Nephron (organoid): ENCODE measurements around the gene ERGIC2.

ENCODE experiments used
- H3K27ac Mint-ChIP-seq, 3 experiments: 2 replicates each; pipeline ENCODE4 v1.8.0; 2020; ENCODE audit warnings: mixed read lengths in 3 of 3, mild to moderate bottlenecking in 2 of 3, moderate library complexity in 1 of 3
- H3K27me3 Mint-ChIP-seq: 2 replicates; pipeline ENCODE4 v1.8.0; 2021; ENCODE audit warnings: low read depth, mild to moderate bottlenecking, moderate library complexity, mixed read lengths
- H3K36me3 Mint-ChIP-seq: 2 replicates; pipeline ENCODE4 v1.8.0; 2020; ENCODE audit warnings: low read depth, mixed read lengths
- H3K4me1 Mint-ChIP-seq: 2 replicates; pipeline ENCODE4 v1.8.0; 2020; ENCODE audit warnings: mixed read lengths
- H3K4me3 Mint-ChIP-seq, 3 experiments: 2 replicates each; pipeline ENCODE4 v1.8.0; 2020; ENCODE audit warnings: mild to moderate bottlenecking in 3 of 3, mixed read lengths in 3 of 3, moderate library complexity in 2 of 3
- H3K9me3 Mint-ChIP-seq: 2 replicates; pipeline ENCODE4 v1.8.0; 2020; ENCODE audit warnings: mixed read lengths
- TF ChIP-seq, protein P1 (sequence below), 3 experiments: fragments of 200-600 bp; sonication (generic); IDR thresholded peaks; one replicate each; pipeline ENCODE4 v1.5.0; 2021; ENCODE audit warnings: antibody characterized with exemption in 3 of 3; ENCODE audit not compliant: unreplicated experiment in 3 of 3

Gene ERGIC2

DNA sequence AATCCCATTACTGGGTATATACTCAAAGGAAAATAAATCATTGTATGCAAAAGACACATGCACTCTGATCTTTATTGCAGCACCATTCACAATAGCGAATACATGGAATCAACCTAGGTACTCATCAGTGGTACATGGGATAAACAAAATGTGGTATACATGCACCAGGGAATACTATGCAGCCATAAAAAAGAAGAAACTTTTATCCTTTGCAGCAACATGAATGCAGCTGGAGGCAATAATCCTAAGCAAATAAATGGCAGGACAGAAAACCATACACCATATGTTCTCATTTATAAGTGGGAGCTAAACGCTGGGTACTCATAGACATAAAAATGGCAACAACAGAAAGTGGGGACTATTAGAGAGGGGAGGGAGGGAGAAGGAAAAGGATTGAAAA is 15.9 kb downstream of the ERGIC2 start:
- Mint-ChIP-seq H3K9me3 (no peaks in the 10 kb centered on the region), H3K27me3 (no peaks in the 10 kb centered on the region), H3K4me1 (no peaks in the 10 kb centered on the region), H3K4me3 (no peak overlapping the region), H3K27ac (no peak overlapping the region), H3K36me3 (peaks cover 34% of the 10 kb centered on the region)
- TF ChIP-seq, protein P1, sequence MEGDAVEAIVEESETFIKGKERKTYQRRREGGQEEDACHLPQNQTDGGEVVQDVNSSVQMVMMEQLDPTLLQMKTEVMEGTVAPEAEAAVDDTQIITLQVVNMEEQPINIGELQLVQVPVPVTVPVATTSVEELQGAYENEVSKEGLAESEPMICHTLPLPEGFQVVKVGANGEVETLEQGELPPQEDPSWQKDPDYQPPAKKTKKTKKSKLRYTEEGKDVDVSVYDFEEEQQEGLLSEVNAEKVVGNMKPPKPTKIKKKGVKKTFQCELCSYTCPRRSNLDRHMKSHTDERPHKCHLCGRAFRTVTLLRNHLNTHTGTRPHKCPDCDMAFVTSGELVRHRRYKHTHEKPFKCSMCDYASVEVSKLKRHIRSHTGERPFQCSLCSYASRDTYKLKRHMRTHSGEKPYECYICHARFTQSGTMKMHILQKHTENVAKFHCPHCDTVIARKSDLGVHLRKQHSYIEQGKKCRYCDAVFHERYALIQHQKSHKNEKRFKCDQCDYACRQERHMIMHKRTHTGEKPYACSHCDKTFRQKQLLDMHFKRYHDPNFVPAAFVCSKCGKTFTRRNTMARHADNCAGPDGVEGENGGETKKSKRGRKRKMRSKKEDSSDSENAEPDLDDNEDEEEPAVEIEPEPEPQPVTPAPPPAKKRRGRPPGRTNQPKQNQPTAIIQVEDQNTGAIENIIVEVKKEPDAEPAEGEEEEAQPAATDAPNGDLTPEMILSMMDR (IDR thresholded peaks at IDR 0.05; ENCODE audit: unreplicated experiment in 3 of 3): no peak

- Mint-ChIP-seq H3K27ac (no peak overlapping the region), H3K4me1 (no peaks in the 10 kb centered on the region), H3K36me3 (peaks cover 36% of the 10 kb centered on the region), H3K27me3 (no peaks in the 10 kb centered on the region), H3K9me3 (no peaks in the 10 kb centered on the region), H3K4me3 (no peak overlapping the region)
- TF ChIP-seq, protein P1 (IDR thresholded peaks at IDR 0.05; ENCODE audit: unreplicated experiment in 3 of 3): no peak
Measured at GRCh38 chr12:29354954-29355353, 26.0 kb downstream of the ERGIC2 start.

- H3K9me3 Mint-ChIP-seq: no peaks in the 10 kb centered on the region
- TF ChIP-seq, protein P1 (IDR thresholded peaks at IDR 0.05; ENCODE audit: unreplicated experiment in 3 of 3): no peak
Measured at GRCh38 chr12:29350080-29350479, 30.9 kb downstream of the ERGIC2 start.

GRCh38 chr12:29346769-29347421 is 34.1 kb downstream of the ERGIC2 start:
- Mint-ChIP-seq H3K36me3 (peaks cover 46% of the 10 kb centered on the region), H3K27ac (peak overlapping the region in 1 of 3 experiments; percentile 33), H3K4me1 (no peaks in the 10 kb centered on the region), H3K9me3 (no peaks in the 10 kb centered on the region), H3K4me3 (no peak overlapping the region), H3K27me3 (no peaks in the 10 kb centered on the region)
- TF ChIP-seq, protein P1 (IDR thresholded peaks at IDR 0.05; ENCODE audit: unreplicated experiment in 3 of 3): no peak

More at GRCh38 chr12:29350080-29350479, 30.9 kb downstream of the ERGIC2 start:
- Mint-ChIP-seq H3K4me1 (no peaks in the 10 kb centered on the region), H3K27ac (no peak overlapping the region), H3K27me3 (no peaks in the 10 kb centered on the region), H3K36me3 (peaks cover 27% of the 10 kb centered on the region), H3K4me3 (no peak overlapping the region)

DNA sequence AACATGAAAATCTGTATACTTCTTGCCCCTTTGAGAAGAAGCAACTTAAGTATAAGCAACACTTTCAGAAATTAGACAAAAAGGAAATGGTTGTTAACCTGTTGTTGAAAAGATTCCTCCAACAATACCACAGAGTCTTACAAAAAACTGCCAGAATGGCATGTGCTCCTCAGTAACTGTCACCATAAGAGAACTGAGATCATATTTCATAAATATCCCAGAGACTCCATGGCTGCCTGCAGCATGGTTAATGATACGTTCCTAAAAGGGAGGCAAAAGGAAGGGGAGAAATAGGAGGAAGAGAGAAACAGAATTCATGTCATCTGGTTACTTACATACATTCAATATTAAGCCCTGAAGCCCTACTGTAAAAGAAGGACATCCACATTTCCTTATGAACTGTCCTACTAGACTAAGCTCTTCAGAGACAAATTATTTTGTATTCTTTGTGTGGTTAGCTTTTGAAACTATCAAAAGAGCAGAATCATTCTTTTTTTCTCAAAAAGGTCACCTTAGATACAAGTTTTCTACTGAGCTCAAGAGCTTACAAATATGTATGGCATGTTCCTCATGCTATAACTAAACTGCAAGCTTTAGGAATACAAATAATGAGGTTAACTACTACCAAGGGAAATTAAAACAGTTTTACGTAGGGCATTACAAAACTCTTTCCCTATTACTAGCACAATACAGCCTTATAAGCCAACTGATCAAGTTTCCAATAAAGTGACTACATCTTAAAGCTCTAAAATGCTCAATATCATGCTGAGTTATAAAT is 37.8 kb downstream of the ERGIC2 start:
- Mint-ChIP-seq H3K36me3 (peaks cover 54% of the 10 kb centered on the region), H3K4me1 (no peaks in the 10 kb centered on the region), H3K4me3 (no peak overlapping the region), H3K9me3 (no peaks in the 10 kb centered on the region), H3K27ac (no peak overlapping the region), H3K27me3 (no peaks in the 10 kb centered on the region)
- TF ChIP-seq, protein P1 (IDR thresholded peaks at IDR 0.05; ENCODE audit: unreplicated experiment in 3 of 3): no peak
